Activated naive CD4-positive, alpha-beta T cell treated with anti-CD3 and anti-CD28 coated beads, Interleukin-2, amount 50 U/mL, for 24 hours (primary cell): ENCODE data around the gene ZNF143.
A peak's percentile ranks its signal among the peaks of the same experiment; 100 is the strongest.

Experiments
- H3K27ac Mint-ChIP-seq: one replicate; pipeline ENCODE4 v1.8.0; 2021; ENCODE audit warnings: mild to moderate bottlenecking, mixed read lengths
- H3K27me3 Mint-ChIP-seq: one replicate; pipeline ENCODE4 v1.8.0; 2021; ENCODE audit warnings: mixed read lengths
- H3K36me3 Mint-ChIP-seq: one replicate; pipeline ENCODE4 v1.8.0; 2021; ENCODE audit warnings: mixed read lengths
- H3K4me1 Mint-ChIP-seq: one replicate; pipeline ENCODE4 v1.8.0; 2021; ENCODE audit warnings: mixed read lengths
- H3K4me3 Mint-ChIP-seq: one replicate; pipeline ENCODE4 v1.8.0; 2021; ENCODE audit warnings: mild to moderate bottlenecking, mixed read lengths
- H3K9me3 Mint-ChIP-seq: one replicate; pipeline ENCODE4 v1.8.0; 2021; ENCODE audit warnings: mixed read lengths

ZNF143 gene

DNA sequence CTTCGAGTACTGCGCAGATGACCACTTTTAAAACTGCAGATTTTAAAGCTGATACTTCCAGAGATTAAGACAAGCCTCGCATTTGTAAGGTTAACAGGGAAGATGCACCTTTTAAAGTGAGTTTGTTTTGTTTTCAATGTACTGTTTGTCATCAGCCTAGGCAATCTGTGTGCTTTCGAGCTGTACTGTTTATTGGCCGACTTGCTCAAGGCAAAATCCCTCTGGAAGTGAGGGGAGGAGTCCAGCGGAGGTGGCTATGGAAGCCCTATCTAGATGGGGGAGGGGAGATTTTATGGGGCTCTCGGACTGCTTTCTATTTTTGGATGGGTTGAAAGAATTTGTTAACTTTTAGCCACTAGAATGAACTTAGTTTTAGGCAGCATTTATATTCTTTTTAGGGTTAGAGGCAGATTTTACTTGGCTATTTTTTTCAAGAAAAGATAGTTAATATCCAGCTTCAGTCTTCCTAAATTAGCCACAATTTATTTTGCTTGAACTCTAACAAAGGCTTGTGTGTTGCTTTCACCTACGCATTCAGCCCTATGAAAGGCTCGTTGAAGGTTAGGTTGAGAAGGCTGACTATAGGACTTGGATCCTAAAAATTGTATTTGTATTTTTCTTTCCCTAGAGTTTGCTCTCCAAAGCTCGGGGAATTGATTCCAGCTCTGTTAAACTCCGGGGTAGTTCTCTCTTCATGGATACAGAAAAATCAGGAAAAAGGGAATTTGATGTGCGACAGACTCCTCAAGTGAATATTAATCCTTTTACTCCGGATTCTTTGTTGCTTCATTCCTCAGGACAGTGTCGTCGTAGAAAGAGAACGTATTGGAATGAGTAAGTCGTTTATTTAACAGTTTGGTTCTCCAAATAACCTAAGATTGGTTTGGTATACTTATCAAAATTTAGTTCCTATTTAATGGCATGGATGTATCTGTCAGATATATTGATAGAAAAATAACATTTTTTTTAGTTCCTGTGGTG is 114.7 kb downstream of the ZNF143 start:
- no peaks in the 10 kb centered on the region for H3K9me3 Mint-ChIP-seq
- H3K27ac Mint-ChIP-seq = peak overlapping the region; percentile 88
- H3K36me3 Mint-ChIP-seq = peaks cover 12% of the 10 kb centered on the region
- peaks cover 4% of the 10 kb centered on the region for H3K27me3 Mint-ChIP-seq
- peak overlapping the region; percentile 94 for H3K4me3 Mint-ChIP-seq
- H3K4me1 Mint-ChIP-seq = peaks cover 20% of the 10 kb centered on the region

DNA sequence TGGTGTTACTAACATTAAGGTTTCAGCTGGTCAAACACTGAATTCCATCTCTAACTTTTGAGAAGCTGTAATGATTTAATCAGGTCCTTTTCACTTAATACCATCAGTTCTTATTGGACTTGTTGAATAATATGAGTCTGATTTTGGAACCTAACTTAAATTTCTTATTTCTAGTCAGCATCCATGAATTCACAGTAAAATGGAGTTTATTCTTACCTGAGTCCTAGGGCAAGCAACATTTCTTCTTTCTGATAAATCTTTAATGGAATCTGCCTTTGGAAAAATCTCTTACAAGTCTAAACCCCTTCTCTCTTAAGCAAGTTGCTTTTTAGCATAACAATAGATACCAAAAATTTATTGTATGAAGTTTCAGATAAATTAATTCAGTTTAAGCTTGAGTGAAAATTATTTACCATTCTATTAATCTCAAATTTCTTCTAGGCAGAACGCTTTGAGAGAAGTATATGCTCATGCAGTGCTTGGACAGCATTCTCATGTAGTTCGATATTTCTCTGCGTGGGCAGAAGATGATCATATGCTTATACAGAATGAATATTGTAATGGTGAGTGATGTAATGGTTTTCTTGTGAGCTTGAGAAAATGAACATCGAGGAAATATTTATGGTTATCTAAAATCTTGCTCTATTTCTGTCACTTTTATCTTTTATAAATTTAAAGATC is 116.0 kb downstream of the ZNF143 start:
- Mint-ChIP-seq H3K27ac (no peak overlapping the region), H3K4me1 (peaks cover 20% of the 10 kb centered on the region), H3K9me3 (no peaks in the 10 kb centered on the region), H3K4me3 (peak overlapping the region; percentile 43), H3K27me3 (peaks cover 4% of the 10 kb centered on the region), H3K36me3 (peaks cover 22% of the 10 kb centered on the region)

- peaks cover 24% of the 10 kb centered on the region for H3K36me3 Mint-ChIP-seq
- no peaks in the 10 kb centered on the region for H3K9me3 Mint-ChIP-seq
- peak overlapping the region; percentile 63 for H3K4me3 Mint-ChIP-seq
- H3K27me3 Mint-ChIP-seq = peaks cover 4% of the 10 kb centered on the region
- peak overlapping the region; percentile 48 for H3K27ac Mint-ChIP-seq
- peaks cover 20% of the 10 kb centered on the region for H3K4me1 Mint-ChIP-seq
Observed at GRCh38 chr11:9577556-9577955, 116.7 kb downstream of the ZNF143 start.
